ENCODE results near the gene EPB41L4B. TPM values are rescaled to one million over a fixed set of nuclear protein-coding genes. Genes with fewer than 3 reads are reported as not detected.

EPB41L4B gene
- total RNA-seq, 1 experiment from 2014 or later, result 8.1 TPM

DNA sequence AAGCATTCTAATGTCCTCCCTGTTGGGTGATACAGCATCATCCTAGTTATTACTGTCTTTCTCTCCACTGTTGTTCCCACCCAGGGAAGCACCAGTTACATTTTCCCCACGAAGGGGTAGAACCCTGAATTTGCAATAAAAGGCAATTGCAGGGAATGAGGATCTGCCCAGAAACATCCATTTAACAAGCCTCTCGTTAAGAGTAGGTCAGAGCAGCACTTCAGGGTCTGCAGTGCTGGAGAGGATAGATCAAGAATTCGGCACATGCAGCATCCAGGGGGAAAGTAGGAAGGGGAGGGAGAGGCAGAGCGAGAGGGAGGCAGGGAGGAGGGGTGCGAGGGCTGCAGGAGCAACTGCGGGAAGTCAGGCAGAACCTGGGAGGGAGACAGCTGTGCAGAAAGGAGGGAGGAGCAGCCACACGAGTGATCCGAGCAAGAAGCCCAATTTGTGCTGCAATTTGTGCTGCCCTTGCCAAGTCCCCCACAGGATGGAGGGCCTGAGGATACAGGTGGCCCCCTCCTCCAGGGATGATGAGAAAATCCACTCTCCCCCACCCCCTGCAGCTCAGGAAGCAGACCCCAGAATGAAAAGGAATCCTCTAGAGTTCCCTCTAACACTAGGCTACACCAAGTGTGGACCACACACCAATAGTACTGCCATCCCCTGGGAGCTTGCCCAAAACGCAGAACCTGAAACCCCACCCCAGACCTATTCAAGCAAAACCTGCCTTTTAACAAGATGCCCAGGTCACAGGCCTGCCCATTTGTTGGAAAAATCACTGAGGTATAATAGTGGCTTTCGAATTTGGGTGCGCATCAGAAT, 62.2 kb downstream of the EPB41L4B start:
- H3K27ac ChIP-seq (ENCODE audit: low read depth, low read length), result no peak overlapping the region
- ATAC-seq (no peak), DNase-seq (ENCODE audit: low read depth, low spot score) (no peak)
- no peak overlapping the region for H3K9ac ChIP-seq (ENCODE audit: low read length)
- no peak for TF ChIP-seq YY1 (IDR thresholded peaks at IDR 0.05; ENCODE audit: extremely low read depth, insufficient replicate concordance, low read depth, low read length)
- no peak for TF ChIP-seq RAD21 (IDR thresholded peaks at IDR 0.05; ENCODE audit: low read depth)
- no peak for TF ChIP-seq JUND (IDR thresholded peaks at IDR 0.05)
- no peak for TF ChIP-seq TCF7L2 (IDR thresholded peaks at IDR 0.05; ENCODE audit: borderline replicate concordance, extremely low read depth, insufficient read depth, insufficient read length)
- TF ChIP-seq ZNF274 (IDR thresholded peaks at IDR 0.05; ENCODE audit: low read depth, low read length), result no peak
- TF ChIP-seq ATF3 (IDR thresholded peaks at IDR 0.05), result no peak
- no peak for TF ChIP-seq SIN3A (IDR thresholded peaks at IDR 0.05; ENCODE audit: low read depth)
- no peak for TF ChIP-seq EZH2phosphoT487 (IDR thresholded peaks at IDR 0.05; ENCODE audit: borderline replicate concordance)
- no peak for TF ChIP-seq REST (IDR thresholded peaks at IDR 0.05; ENCODE audit: low read depth)
- no peak for TF ChIP-seq MAX (IDR thresholded peaks at IDR 0.05)
- no peak for TF ChIP-seq CEBPB (IDR thresholded peaks at IDR 0.05; ENCODE audit: low read depth)
- no peak for TF ChIP-seq POLR2A (IDR thresholded peaks at IDR 0.05; ENCODE audit: borderline replicate concordance, extremely low read depth, insufficient read depth, insufficient read length)
- TF ChIP-seq CBX3 (IDR thresholded peaks at IDR 0.05; ENCODE audit: low read depth), result no peak
- no peak for TF ChIP-seq ZBTB33 (IDR thresholded peaks at IDR 0.05; ENCODE audit: extremely low read depth, insufficient replicate concordance, low read length)
- TF ChIP-seq POLR2AphosphoS5 (IDR thresholded peaks at IDR 0.05; ENCODE audit: low read depth, low read length), result no peak
- no peak for TF ChIP-seq SP1 (IDR thresholded peaks at IDR 0.05; ENCODE audit: low read depth)
- no peak for TF ChIP-seq ZFX (IDR thresholded peaks at IDR 0.05)
- POLR2A ChIA-PET, result no interaction called here
- no peaks in the 10 kb centered on the region for H3K9me2 ChIP-seq (ENCODE audit: insufficient read depth)
- H3K79me2 ChIP-seq (ENCODE audit: insufficient read depth, low read length), result no peaks in the 10 kb centered on the region
- no peaks in the 10 kb centered on the region for H3K9me3 ChIP-seq (ENCODE audit: control insufficient read depth in 1 of 2, insufficient read depth in 1 of 2, low read depth in 1 of 2, low read length in 2 of 2)
- H3K4me2 ChIP-seq (ENCODE audit: low read length), result no peak overlapping the region
- no TSS peak for BruUV-seq (replicated peaks)
- H3K27me3 ChIP-seq (ENCODE audit: insufficient read depth, low read length), result no peaks in the 10 kb centered on the region
- H2AFZ ChIP-seq (ENCODE audit: low read depth, low read length, poor library complexity, severe bottlenecking), result no peak overlapping the region
- H3K4me1 ChIP-seq (ENCODE audit: control insufficient read depth in 1 of 2, insufficient read depth in 2 of 2, low read length in 2 of 2), result peaks cover 8 to 36% of the 10 kb centered on the region in 2 experiments
- H3K4me3 ChIP-seq (replicated peaks in 1 of 2; ENCODE audit: low read depth in 1 of 2, low read length in 2 of 2), result no peak overlapping the region
- RAD21 ChIA-PET (ENCODE audit: low non-redundant PET in 1 of 2, low total read pairs in 2 of 2, uncharacterized antibody in 2 of 2, unreplicated experiment in 2 of 2), result no interaction called here
- H4K20me1 ChIP-seq (ENCODE audit: insufficient read depth), result no peaks in the 10 kb centered on the region
- no peaks in the 10 kb centered on the region; a peak in 1 of 4 replicates for H3K36me3 ChIP-seq (ENCODE audit: control insufficient read depth in 1 of 2, insufficient read depth in 2 of 2, low read length in 2 of 2)
- intact Hi-C loops (cut with micrococcal nuclease), result no loop called here
- CTCF ChIA-PET, result no interaction called here
